ENCODE results near the gene DOC2A.
"Not testable (repeated sequence)": the region's sequence is repeated elsewhere in the genome, so short reads cannot be mapped to it uniquely, and the experiment has no call there.

DOC2A gene

GRCh38 chr16:30026449-30026848, 15.6 kb upstream of the DOC2A start:
- no peak for DNase-seq

GRCh38 chr16:30025574-30025973, 14.7 kb upstream of the DOC2A start:
- no peak for DNase-seq

- no peak for DNase-seq
These were observed 14.3 kb upstream of the DOC2A start for GRCh38 chr16:30025156-30025555.

- no peak for DNase-seq
These were observed 13.6 kb upstream of the DOC2A start for GRCh38 chr16:30024451-30024850.

GRCh38 chr16:30023586-30023985, 12.8 kb upstream of the DOC2A start:
- DNase-seq = no peak

GRCh38 chr16:30022887-30023286, 12.1 kb upstream of the DOC2A start, which contains the start of gene C16orf92:
C16orf92 (plus strand) TSS chr16:30023198; CDS start chr16:30023341, 143 bp downstream.
- DNase-seq = no peak

- DNase-seq = no peak
These were observed 7.9 kb upstream of the DOC2A start for GRCh38 chr16:30018731-30019158.

- DNase-seq = not testable (repeated sequence)
These were observed 7.1 kb upstream of the DOC2A start for GRCh38 chr16:30017937-30018336.

GRCh38 chr16:30017277-30017656, 6.4 kb upstream of the DOC2A start:
- no peak for DNase-seq

- no peak for DNase-seq
These were observed 5.9 kb upstream of the DOC2A start for GRCh38 chr16:30016555-30017276.

GRCh38 chr16:30015450-30015849, 4.6 kb upstream of the DOC2A start:
- DNase-seq = not testable (repeated sequence)

- DNase-seq = not testable (repeated sequence)
These were observed 1.8 kb upstream of the DOC2A start for GRCh38 chr16:30012598-30012997.

- DNase-seq = no peak
These were observed 1.1 kb upstream of the DOC2A start for GRCh38 chr16:30011714-30012504.

GRCh38 chr16:30009990-30010843, 610 bp downstream of the DOC2A start:
- no peak for DNase-seq

- no peak for DNase-seq
These were observed 1.6 kb downstream of the DOC2A start for GRCh38 chr16:30009085-30009862.

- DNase-seq = no peak
These were observed 3.4 kb downstream of the DOC2A start for GRCh38 chr16:30007378-30007895.

GRCh38 chr16:30006659-30007377, 4.0 kb downstream of the DOC2A start:
- DNase-seq = no peak

- no peak for DNase-seq
These were observed 4.7 kb downstream of the DOC2A start for GRCh38 chr16:30006095-30006473.

- DNase-seq = peak; percentile 82
These were observed 5.3 kb downstream of the DOC2A start for GRCh38 chr16:30005341-30006094.

- peak; percentile 35 for DNase-seq
These were observed 6.0 kb downstream of the DOC2A start for GRCh38 chr16:30004811-30005242.

- DNase-seq = no peak
These were observed 6.4 kb downstream of the DOC2A start for GRCh38 chr16:30004424-30004776.

All from hematopoietic multipotent progenitor cell treated with erythropoietin and hydrocortisone succinate and interleukin-3 and kit ligand, for 4 days (in vitro differentiated cells).